Neural crest cell (in vitro differentiated cells): Measurements from ENCODE around the gene HDLBP. TPM values are rescaled to one million over a fixed set of nuclear protein-coding genes. Genes with fewer than 3 reads are reported as not detected.

Experiments used
- DNase-seq: peaks from one replicate; pipeline ENCODE4 v3.0.0; 2021; ENCODE audit warnings: low read depth, mixed read lengths, low spot score
- H3K27ac Mint-ChIP-seq: one replicate; pipeline ENCODE4 v1.8.0; 2021; ENCODE audit warnings: mild to moderate bottlenecking, mixed read lengths; ENCODE audit not compliant: unreplicated experiment
- H3K27me3 Mint-ChIP-seq: 2 replicates; pipeline ENCODE4 v1.8.0; 2021; ENCODE audit warnings: low read depth, mild to moderate bottlenecking, mixed read lengths
- H3K36me3 Mint-ChIP-seq: 2 replicates; pipeline ENCODE4 v1.8.0; 2021; ENCODE audit warnings: low read depth, mild to moderate bottlenecking, mixed read lengths
- H3K4me1 Mint-ChIP-seq: 2 replicates; pipeline ENCODE4 v1.8.0; 2021; ENCODE audit warnings: mixed read lengths
- H3K4me3 Mint-ChIP-seq: one replicate; pipeline ENCODE4 v1.8.0; 2021; ENCODE audit warnings: mild to moderate bottlenecking, mixed read lengths
- H3K9me3 Mint-ChIP-seq: 2 replicates; pipeline ENCODE4 v1.8.0; 2021; ENCODE audit warnings: mixed read lengths
- total RNA-seq: library from RNA; stranded (reverse); gene quantifications from 2 replicates; pipeline ENCODE4 v1.2.1, GENCODE V29; 2021
- TF ChIP-seq, protein P1 (sequence below): fragments of 200-600 bp; sonication (generic); conservative IDR thresholded peaks from 2 replicates; pipeline ENCODE4 v1.5.0; 2021; ENCODE audit warnings: antibody characterized with exemption, mild to moderate bottlenecking

HDLBP gene
- total RNA-seq, 1 donor from 2014 or later: 333 TPM

DNA sequence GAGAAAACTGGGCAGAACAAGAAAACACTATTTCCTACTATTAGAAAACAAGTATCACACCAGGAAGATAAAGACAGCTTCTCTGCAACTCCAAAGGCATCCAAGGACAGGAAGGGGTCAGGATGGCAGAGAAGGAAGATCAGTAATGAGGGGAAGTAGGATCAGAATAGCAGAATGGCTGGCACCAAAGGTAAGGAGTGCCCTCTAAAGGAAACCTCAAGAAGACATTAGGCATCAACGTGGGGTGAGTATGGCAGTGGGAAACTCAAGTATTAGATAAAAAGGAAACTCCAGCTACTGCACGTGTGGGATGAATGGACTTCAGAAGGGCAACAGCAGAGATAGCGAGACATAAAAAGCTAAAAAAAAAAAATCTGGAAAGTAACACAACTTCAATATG is 25.9 kb downstream of the HDLBP start:
- Mint-ChIP-seq H3K27ac (no peak overlapping the region), H3K27me3 (no peaks in the 10 kb centered on the region), H3K4me3 (no peak overlapping the region), H3K4me1 (no peaks in the 10 kb centered on the region), H3K36me3 (no peaks in the 10 kb centered on the region), H3K9me3 (no peaks in the 10 kb centered on the region)
- DNase-seq: no peak
- TF ChIP-seq, protein P1, sequence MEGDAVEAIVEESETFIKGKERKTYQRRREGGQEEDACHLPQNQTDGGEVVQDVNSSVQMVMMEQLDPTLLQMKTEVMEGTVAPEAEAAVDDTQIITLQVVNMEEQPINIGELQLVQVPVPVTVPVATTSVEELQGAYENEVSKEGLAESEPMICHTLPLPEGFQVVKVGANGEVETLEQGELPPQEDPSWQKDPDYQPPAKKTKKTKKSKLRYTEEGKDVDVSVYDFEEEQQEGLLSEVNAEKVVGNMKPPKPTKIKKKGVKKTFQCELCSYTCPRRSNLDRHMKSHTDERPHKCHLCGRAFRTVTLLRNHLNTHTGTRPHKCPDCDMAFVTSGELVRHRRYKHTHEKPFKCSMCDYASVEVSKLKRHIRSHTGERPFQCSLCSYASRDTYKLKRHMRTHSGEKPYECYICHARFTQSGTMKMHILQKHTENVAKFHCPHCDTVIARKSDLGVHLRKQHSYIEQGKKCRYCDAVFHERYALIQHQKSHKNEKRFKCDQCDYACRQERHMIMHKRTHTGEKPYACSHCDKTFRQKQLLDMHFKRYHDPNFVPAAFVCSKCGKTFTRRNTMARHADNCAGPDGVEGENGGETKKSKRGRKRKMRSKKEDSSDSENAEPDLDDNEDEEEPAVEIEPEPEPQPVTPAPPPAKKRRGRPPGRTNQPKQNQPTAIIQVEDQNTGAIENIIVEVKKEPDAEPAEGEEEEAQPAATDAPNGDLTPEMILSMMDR: no peak

DNA sequence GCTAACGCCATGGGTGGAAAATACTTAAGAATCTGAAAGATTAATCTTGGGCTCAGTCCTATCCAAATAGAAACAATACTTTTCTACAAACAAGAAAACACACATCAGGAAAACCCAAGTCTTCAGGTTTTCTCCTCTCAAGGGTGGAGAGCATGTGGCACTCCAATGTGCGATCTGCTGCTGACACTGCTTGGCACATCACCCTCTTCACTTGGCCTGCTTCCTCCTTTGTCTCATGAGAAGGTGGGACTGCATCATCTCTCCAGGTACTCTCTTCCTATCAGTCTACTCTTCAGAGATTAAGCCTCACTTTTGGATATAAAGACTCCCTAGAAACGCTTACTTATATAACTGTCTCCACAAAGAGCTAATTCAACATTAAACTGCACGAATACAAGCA is 26.4 kb downstream of the HDLBP start:
- Mint-ChIP-seq H3K9me3 (no peaks in the 10 kb centered on the region), H3K27me3 (no peaks in the 10 kb centered on the region), H3K27ac (no peak overlapping the region), H3K4me1 (no peaks in the 10 kb centered on the region), H3K36me3 (no peaks in the 10 kb centered on the region), H3K4me3 (no peak overlapping the region)
- DNase-seq: no peak
- TF ChIP-seq, protein P1: no peak

DNA sequence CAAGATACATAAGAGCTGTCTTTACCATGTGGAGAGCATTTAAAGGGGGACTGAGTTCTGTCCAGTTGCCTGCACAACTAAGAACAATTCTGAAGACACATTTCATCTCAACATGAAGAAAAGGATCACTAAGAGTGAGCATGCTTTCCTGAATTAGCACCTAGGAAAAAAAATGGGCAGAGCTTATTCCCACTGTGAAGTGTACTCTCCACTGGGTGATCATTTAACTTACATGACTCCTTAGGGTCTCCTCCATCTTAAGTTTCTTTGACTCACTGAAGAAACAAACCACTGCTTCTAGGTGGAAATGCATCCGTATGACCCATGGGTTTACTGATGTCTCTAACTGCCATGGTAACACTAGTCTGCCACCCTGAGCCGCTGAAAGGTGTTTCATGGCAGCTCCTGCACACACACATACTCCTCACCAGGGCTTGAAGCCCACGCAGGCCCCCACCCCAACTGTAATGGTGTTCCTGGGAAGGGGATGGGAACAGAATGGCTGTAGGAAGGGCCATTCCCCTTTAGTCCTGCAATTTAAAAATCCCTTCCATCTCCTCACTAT is 27.1 kb downstream of the HDLBP start:
- Mint-ChIP-seq H3K4me1 (no peaks in the 10 kb centered on the region), H3K4me3 (no peak overlapping the region), H3K27me3 (no peaks in the 10 kb centered on the region), H3K9me3 (no peaks in the 10 kb centered on the region), H3K27ac (no peak overlapping the region), H3K36me3 (no peaks in the 10 kb centered on the region)
- no peak for DNase-seq
- TF ChIP-seq, protein P1: no peak

DNA sequence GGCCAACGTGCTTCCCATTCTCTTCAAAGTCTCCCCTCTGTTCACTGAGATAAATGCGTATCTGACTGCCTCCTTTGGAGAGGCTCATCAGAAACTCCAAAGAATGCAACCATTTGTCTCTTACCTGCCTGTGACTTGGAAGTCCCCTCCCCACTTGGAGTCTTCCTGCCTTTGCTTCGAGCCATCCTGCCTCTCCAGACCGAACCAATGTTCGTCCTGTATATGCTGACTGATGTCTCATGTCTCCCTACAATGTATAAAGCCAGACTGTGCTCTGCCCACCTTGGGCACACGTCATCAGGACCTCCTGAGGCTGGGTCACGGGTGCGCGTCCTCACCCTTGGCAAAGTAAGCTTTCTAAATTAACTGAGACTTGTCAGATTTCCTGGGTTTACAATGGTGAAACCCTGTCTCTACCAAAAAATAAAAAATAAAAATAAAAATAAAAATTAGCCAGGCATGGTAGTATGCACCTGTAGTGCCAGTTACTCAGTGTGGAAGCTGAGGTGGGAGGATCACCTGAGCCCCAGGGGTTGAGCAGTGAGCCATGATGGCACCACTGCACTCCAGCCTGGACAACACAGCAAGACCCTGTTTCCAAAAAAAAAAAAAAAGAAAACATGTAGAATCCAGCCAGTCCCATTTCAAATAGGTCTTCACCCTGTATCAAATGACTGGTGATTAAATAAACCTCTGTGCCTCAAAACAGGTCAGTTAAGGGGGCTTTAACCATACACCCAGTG is 29.0 kb downstream of the HDLBP start:
- TF ChIP-seq, protein P1: no peak
- Mint-ChIP-seq H3K36me3 (no peaks in the 10 kb centered on the region), H3K4me3 (no peak overlapping the region), H3K4me1 (peaks cover 7% of the 10 kb centered on the region), H3K27me3 (no peaks in the 10 kb centered on the region), H3K9me3 (no peaks in the 10 kb centered on the region), H3K27ac (peak overlapping the region; percentile 28)
- DNase-seq: no peak

DNA sequence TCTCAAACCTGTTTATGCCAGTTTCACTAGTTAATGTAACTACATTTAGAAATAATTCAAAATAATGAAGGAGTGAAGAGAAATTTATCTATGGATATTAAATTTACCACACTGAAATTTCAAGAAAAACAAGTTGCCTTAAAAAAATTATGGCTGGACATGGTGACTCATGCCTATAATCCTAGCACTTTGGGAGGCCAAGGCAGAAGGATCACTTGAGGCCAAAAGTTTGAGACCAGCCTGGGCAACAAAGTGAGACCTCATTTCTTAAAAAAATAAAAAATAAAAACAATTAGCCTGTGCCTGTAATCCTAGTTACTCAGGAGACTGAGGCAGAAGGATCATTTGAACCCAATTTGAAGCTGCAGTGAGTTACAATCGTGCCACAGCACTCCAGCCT is 29.9 kb downstream of the HDLBP start:
- Mint-ChIP-seq H3K27ac (no peak overlapping the region), H3K9me3 (no peaks in the 10 kb centered on the region), H3K36me3 (no peaks in the 10 kb centered on the region), H3K4me3 (no peak overlapping the region), H3K27me3 (no peaks in the 10 kb centered on the region), H3K4me1 (peaks cover 7% of the 10 kb centered on the region)
- no peak for DNase-seq
- TF ChIP-seq, protein P1: no peak
